NCI-H1092 treated with DMSO at 0.1 percent for 48 hours (cell line): ENCODE results near the gene LRIT2.

Source experiments
- DNase-seq: peaks from one replicate; lab custom pipeline; 2025; lab: John Stamatoyannopoulos, UW

The LRIT2 gene

DNA sequence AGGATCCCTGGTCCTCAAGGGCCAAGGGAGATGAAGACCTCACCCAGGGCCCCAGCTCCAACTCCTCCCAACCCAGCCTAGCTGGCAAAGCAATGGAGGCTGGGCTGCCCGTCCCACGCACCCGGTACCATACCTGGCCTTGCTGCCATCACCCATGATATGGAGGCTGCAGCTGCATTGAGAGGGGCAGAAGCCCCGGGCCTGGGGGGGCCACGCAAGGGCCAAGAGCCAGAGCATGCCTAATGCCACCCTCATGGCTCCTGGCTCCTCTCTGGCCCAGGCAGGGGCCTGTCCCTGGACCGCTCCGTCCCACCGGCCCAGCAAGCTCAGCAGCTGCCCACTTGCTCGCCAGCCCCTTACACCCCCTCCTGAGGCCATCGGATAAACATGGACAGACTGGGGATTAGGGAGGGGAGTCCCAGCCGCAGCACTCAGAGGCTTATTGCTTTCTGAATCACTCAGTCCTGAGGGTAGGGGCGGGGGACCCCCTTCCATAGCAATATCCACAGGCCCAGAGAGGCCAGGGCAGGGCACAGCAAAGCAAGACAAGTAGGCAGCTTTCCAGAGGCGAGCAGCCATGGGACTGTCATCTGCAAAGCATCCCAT is 15.9 kb upstream of the LRIT2 start, which contains the start of gene LRIT1:
TSS of gene LRIT1 (minus strand) at position 362 of the 606 bp plus-strand sequence. CDS start at position 255, 107 bp downstream.
- DNase-seq, result no peak

DNA sequence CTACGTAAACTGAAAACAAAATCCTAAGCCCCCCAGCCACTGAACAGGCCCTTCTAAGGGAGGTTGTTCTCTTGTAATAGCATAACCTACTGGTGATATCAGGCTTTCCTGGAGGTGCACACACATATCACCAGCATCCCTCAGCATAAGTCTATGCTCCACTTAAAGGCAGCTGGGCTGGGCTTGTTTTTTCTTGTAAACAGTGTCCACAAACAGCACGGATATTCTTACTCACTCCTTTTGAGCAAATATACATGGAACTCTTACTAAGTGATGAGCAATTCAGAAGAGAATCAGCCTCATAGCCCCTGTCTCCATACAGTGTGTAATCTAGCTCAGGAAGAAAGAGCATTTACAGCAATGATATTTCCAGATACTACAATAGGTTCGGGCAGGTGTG is 13.6 kb upstream of the LRIT2 start:
- no peak for DNase-seq

- DNase-seq, result no peak
These were observed 12.1 kb upstream of the LRIT2 start for GRCh38 chr10:84237199-84238051.

GRCh38 chr10:84236807-84237198 is 11.5 kb upstream of the LRIT2 start:
- DNase-seq, result no peak

- no peak for DNase-seq
These were observed 9.8 kb upstream of the LRIT2 start for GRCh38 chr10:84235096-84235495.

- DNase-seq, result no peak
These were observed 9.1 kb upstream of the LRIT2 start for GRCh38 chr10:84234479-84234878.

DNA sequence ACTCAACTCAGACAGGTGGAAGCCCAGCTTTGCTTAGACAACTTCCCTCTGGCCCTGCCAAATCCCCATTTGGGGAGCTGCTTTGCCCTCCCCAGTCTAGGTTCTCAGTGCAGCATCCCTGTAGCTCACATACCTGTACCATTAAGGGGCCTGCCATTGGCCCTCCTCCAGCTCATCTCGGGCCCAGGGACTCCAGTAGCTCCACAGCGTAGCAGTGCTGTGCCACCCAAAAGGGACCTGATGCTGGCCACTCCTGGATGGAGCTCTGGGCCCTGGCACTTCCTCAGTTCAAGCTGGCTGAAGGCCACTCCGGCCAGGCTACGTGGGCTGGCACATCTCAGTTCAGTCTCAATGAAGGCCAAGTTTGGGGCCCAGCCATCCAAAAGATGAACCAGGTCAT is 8.6 kb upstream of the LRIT2 start:
- no peak for DNase-seq

- no peak for DNase-seq
These were observed 7.0 kb upstream of the LRIT2 start for GRCh38 chr10:84232376-84232775.

DNA sequence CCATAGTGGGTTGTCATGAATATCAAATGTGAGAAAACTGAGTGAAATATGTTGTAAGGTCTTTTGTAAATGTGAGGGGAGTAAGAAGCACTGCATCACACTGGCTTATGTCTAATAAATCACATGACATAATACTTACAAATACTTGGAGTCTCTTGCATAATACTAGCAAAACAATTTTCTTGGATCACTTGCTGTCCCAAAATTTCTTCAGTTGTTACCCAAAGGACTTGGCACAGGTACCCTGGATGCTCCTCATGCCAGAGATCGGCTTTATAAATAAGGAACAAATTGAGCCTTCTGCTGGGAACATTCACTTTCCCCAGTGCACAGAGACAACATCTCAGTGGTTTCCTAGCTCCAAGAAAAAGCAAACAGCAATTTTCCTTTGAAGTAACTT is 5.0 kb upstream of the LRIT2 start:
- no peak for DNase-seq

GRCh38 chr10:84227810-84228209 is 2.5 kb upstream of the LRIT2 start:
- no peak for DNase-seq

- DNase-seq, result no peak
These were observed 1.3 kb upstream of the LRIT2 start for GRCh38 chr10:84226616-84227015.

GRCh38 chr10:84224411-84225028 is 824 bp downstream of the LRIT2 start:
- no peak for DNase-seq

DNA sequence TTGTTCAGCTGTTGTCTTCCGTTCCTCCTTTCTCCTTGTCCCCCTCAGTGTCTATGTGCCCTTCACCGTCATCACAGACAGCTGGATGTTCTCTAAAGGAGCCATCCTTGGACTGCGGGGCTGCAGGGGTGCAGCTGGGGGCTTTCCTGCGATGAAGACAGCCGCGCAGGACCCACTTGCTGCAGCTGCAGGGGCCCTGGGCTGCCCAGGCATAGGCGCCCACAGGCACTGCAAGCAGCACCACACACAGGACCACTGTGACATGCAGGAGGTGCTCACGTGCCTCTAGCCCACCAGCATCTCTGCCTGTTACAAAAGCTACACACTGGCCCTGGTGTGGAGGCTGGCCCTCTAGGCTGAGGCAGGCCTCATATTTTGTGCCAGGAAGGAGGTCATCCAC is 3.4 kb downstream of the LRIT2 start:
- DNase-seq, result no peak

- DNase-seq, result no peak
These were observed 7.6 kb downstream of the LRIT2 start for GRCh38 chr10:84217746-84218145.

GRCh38 chr10:84216834-84217233 is 8.5 kb downstream of the LRIT2 start:
- DNase-seq, result no peak

GRCh38 chr10:84214612-84215235 is 10.6 kb downstream of the LRIT2 start:
- no peak for DNase-seq

DNA sequence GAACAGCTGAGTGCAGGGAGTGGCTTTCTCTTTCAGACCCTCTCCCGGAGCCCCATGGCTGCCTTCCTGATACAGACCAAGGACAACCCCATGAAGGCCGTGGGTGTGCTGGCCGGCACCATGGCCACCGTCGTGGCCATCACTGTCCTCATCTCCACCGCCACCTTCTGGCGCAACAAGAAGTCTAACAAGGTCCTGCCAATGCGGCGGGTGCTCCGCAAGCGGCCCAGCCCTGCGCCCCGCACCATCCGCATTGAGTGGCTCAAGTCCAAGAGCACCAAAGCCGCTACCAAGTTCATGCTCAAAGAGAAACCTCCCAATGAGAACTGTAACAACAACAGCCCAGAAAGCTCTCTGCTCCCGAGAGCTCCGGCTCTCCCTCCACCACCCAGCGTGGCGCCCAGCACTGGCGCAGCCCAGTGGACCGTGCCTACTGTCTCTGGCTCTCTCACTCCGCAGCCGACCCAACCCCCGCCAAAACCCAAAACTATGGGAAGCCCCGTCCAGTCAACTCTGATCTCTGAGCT is 11.2 kb downstream of the LRIT2 start:
- no peak for DNase-seq

- DNase-seq, result no peak
These were observed 12.3 kb downstream of the LRIT2 start for GRCh38 chr10:84213076-84213475.

- no peak for DNase-seq
These were observed 13.3 kb downstream of the LRIT2 start for GRCh38 chr10:84212014-84212413.

DNA sequence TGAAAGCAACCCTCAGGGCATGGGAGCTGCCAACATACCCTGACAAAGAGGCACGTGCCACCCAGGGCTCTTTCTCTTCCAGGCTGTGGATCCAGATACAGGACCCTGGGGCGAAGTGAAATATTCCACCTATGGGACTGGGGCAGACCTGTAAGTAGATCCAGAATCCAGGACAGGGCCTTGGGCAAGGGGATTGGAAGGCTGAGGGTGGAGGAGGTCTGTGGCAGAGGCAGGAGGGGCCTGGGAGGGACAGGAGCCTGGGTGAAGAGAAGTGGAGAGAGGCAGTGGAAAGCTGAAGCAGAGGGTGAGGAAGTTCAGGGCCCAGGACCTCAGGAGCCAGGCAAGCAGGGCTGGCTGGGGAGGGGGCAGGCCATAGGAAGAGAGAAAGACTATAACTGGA is 13.8 kb downstream of the LRIT2 start:
- DNase-seq, result no peak

GRCh38 chr10:84208023-84208422 is 17.3 kb downstream of the LRIT2 start:
- DNase-seq, result no peak

GRCh38 chr10:84205853-84206525 is 19.4 kb downstream of the LRIT2 start:
- DNase-seq, result no peak
